Keratinocyte (primary cell): ENCODE data around the gene SLC23A1.

Source experiments
- EZH2 ChIP-seq: IDR thresholded peaks from one replicate; pipeline ENCODE4 v1.6.1; 2012; ENCODE audit warnings: inconsistent platforms, mild to moderate bottlenecking, low read length, moderate library complexity
- TF ChIP-seq, protein P1 (sequence below), 3 experiments: IDR thresholded peaks in 1 of 3; conservative IDR thresholded peaks in 1 of 3; optimal IDR thresholded peaks in 1 of 3; 2 replicates in 2 of 3; 3 replicates in 1 of 3; pipeline versions ENCODE3 to v1.5.1; 2011; ENCODE audit warnings: low read length in 3 of 3, mild to moderate bottlenecking in 3 of 3, moderate library complexity in 2 of 3, control low read depth in 1 of 3, inconsistent platforms in 1 of 3; ENCODE audit not compliant: insufficient read depth in 2 of 3; ENCODE audit errors: extremely low read depth in 1 of 3

DNA sequence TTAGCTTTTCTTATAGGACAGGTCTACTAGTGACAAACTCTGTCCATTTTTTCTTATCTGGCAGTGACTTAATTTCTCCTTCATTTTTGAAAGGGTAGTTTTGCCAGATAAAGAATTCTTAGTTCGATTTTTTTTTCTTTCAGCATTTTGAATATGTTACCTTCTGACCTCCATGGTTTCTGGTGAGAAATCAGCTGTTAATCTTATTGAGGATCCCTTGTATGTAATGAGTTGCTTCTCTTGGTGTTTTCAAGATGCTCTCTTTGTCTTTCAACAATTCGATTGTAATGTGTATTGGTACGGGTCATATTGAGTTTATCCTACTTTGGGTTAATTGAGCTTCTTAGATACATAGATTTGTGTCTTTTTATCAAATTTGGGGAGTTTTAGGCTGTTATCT, 28.9 kb downstream of the SLC23A1 start:
- TF ChIP-seq, protein P1, sequence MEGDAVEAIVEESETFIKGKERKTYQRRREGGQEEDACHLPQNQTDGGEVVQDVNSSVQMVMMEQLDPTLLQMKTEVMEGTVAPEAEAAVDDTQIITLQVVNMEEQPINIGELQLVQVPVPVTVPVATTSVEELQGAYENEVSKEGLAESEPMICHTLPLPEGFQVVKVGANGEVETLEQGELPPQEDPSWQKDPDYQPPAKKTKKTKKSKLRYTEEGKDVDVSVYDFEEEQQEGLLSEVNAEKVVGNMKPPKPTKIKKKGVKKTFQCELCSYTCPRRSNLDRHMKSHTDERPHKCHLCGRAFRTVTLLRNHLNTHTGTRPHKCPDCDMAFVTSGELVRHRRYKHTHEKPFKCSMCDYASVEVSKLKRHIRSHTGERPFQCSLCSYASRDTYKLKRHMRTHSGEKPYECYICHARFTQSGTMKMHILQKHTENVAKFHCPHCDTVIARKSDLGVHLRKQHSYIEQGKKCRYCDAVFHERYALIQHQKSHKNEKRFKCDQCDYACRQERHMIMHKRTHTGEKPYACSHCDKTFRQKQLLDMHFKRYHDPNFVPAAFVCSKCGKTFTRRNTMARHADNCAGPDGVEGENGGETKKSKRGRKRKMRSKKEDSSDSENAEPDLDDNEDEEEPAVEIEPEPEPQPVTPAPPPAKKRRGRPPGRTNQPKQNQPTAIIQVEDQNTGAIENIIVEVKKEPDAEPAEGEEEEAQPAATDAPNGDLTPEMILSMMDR (optimal IDR thresholded peaks at IDR 0.05 in 1 of 3, IDR thresholded peaks at IDR 0.05 in 1 of 3, conservative IDR thresholded peaks at IDR 0.05 in 1 of 3; ENCODE audit: extremely low read depth in 1 of 3, insufficient read depth in 2 of 3, low read length in 3 of 3): no peak
- TF ChIP-seq EZH2: no peak
